Fibroblast of skin of right quadriceps (primary cell): ENCODE data around the gene PTPN20.
"Not testable (repeated sequence)": the region's sequence is repeated elsewhere in the genome, so short reads cannot be mapped to it uniquely, and the experiment has no call there.

Source experiments
- DNase-seq: peaks from one replicate; pipeline ENCODE4 v3.0.0-alpha.2; 2013

Gene PTPN20

GRCh38 chr10:46960742-46961141 lies 49.5 kb downstream of the PTPN20 start:
- DNase-seq: not testable (repeated sequence)

GRCh38 chr10:46963356-46963755 lies 52.1 kb downstream of the PTPN20 start:
- not testable (repeated sequence) for DNase-seq

- DNase-seq: not testable (repeated sequence)
Observed at GRCh38 chr10:46967013-46967412, 55.8 kb downstream of the PTPN20 start.

- not testable (repeated sequence) for DNase-seq
Observed at GRCh38 chr10:46980223-46980622, 69.0 kb downstream of the PTPN20 start.

GRCh38 chr10:46987233-46987924 lies 76.2 kb downstream of the PTPN20 start:
- not testable (repeated sequence) for DNase-seq

GRCh38 chr10:46992803-46993561 lies 81.8 kb downstream of the PTPN20 start:
- DNase-seq: peak; percentile 29

GRCh38 chr10:46995234-46995633 lies 84.0 kb downstream of the PTPN20 start:
- no peak for DNase-seq

- no peak for DNase-seq
Observed at GRCh38 chr10:46998192-46998591, 87.0 kb downstream of the PTPN20 start.

- no peak for DNase-seq
Observed at GRCh38 chr10:46998595-46998994, 87.4 kb downstream of the PTPN20 start.

GRCh38 chr10:46999217-46999616 lies 88.0 kb downstream of the PTPN20 start:
- no peak for DNase-seq

- DNase-seq: no peak
Observed at GRCh38 chr10:47008769-47009168, 97.5 kb downstream of the PTPN20 start.

- DNase-seq: no peak
Observed at GRCh38 chr10:47009215-47009838, 98.1 kb downstream of the PTPN20 start.

GRCh38 chr10:47010036-47010435 lies 98.8 kb downstream of the PTPN20 start:
- no peak for DNase-seq

- no peak for DNase-seq
Observed at GRCh38 chr10:47012214-47012613, 101.0 kb downstream of the PTPN20 start.

- DNase-seq: no peak
Observed at GRCh38 chr10:47013507-47014154, 102.4 kb downstream of the PTPN20 start.

- no peak for DNase-seq
Observed at GRCh38 chr10:47015404-47015803, 104.2 kb downstream of the PTPN20 start.

- DNase-seq: no peak
Observed at GRCh38 chr10:47016564-47016963, 105.3 kb downstream of the PTPN20 start.

- no peak for DNase-seq
Observed at GRCh38 chr10:47018026-47018735, 107.0 kb downstream of the PTPN20 start.

- DNase-seq: no peak
Observed at GRCh38 chr10:47019155-47020145, 108.2 kb downstream of the PTPN20 start.

- peak; percentile 35 for DNase-seq
Observed at GRCh38 chr10:47020471-47020870, 109.2 kb downstream of the PTPN20 start.

- DNase-seq: no peak
Observed at GRCh38 chr10:47021850-47022249, 110.6 kb downstream of the PTPN20 start.
